Myocyte (in vitro differentiated cells): ENCODE results near the gene SERPINB13. TPM values are rescaled to one million over a fixed set of nuclear protein-coding genes. Genes with fewer than 3 reads are reported as not detected.

Experiments
- DNase-seq: peaks from one replicate; pipeline ENCODE4 v3.0.0-alpha.2; 2012; ENCODE audit warnings: low read depth
- total RNA-seq: library from RNA; depleted of rRNA; stranded (reverse); fragments of >200 nt; gene quantifications from 2 replicates; pipeline ENCODE4 v1.2.3, GENCODE V29; 2014

Gene SERPINB13
- total RNA-seq, 1 donor from 2014 or later: not detected

- no peak for DNase-seq
Observed at GRCh38 chr18:63646936-63647335, 59.8 kb downstream of the SERPINB13 start.

GRCh38 chr18:63648241-63648640 is 61.1 kb downstream of the SERPINB13 start:
- DNase-seq: no peak

Other genes starting within 250 kb of the SERPINB13 start
- 32.8 and 42.3 TPM in 2 replicates for gene KDSR, start 220.1 kb upstream of the SERPINB13 start, total RNA-seq
- gene VPS4B, start 164.9 kb upstream of the SERPINB13 start, total RNA-seq: 18.8 and 19.6 TPM in 2 replicates
- gene SERPINB5, start 110.4 kb upstream of the SERPINB13 start, total RNA-seq: not detected in 2 replicates
- 0.68 and 1.9 TPM in 2 replicates for gene SERPINB12, start 45.0 kb upstream of the SERPINB13 start, total RNA-seq
- gene SERPINB4, start 56.9 kb downstream of the SERPINB13 start, total RNA-seq: not detected in 2 replicates
- gene SERPINB3, start 74.5 kb downstream of the SERPINB13 start, total RNA-seq: not detected in 2 replicates
- not detected in 2 replicates for gene SERPINB11, start 115.6 kb downstream of the SERPINB13 start, total RNA-seq
- gene SERPINB7, start 188.1 kb downstream of the SERPINB13 start, total RNA-seq: 4.5 and 6.4 TPM in 2 replicates